Spleen (tissue), 7 donors: ENCODE results near the gene PRIM2.
"Not testable (repeated sequence)": the region's sequence is repeated elsewhere in the genome, so short reads cannot be mapped to it uniquely, and the experiment has no call there.

Experiments
- CTCF ChIP-seq, 11 experiments: fragments of 200-600 bp in 7 of 11; fragments of 450-650 bp in 4 of 11; sonication (generic) in 4 of 11; IDR thresholded peaks in 8 of 11; conservative IDR thresholded peaks in 3 of 11; 1 replicate in 7 of 11; 2 replicates in 4 of 11; pipeline versions ENCODE4 v1.4.0 to v1.8.0; 2016 to 2021; ENCODE audit warnings: antibody characterized with exemption in 11 of 11, inconsistent platforms in 4 of 11, mild to moderate bottlenecking in 1 of 11
- POLR2A ChIP-seq, 3 donors: fragments of 450-650 bp; IDR thresholded peaks; one replicate each; pipeline ENCODE4 v1.5.1; 2017; ENCODE audit warnings: antibody characterized with exemption in 3 of 3, mild to moderate bottlenecking in 1 of 3
- POLR2AphosphoS5 ChIP-seq, 3 donors: sonication (generic); formaldehyde crosslinking; IDR thresholded peaks; one replicate each; pipeline ENCODE4 v1.5.1; 2017; ENCODE audit warnings: antibody characterized with exemption in 3 of 3
- donor health status: DM: no; HTN: no; CAD: no; lungs with moderate emphysema.
- donor health status: DM: no; HTN: no; CAD: no.
- donor health status: DM: no; HTN: no; CAD: no.

GRCh38 chr6:57444787-57445186 is 127.4 kb downstream of the PRIM2 start:
- not testable (repeated sequence) for TF ChIP-seq CTCF (IDR thresholded peaks at IDR 0.05 in 8 of 11, conservative IDR thresholded peaks at IDR 0.05 in 3 of 11); POLR2AphosphoS5 (IDR thresholded peaks at IDR 0.05); POLR2A (IDR thresholded peaks at IDR 0.05)
